ENCODE measurements around the gene TIGD6.
"Not testable (repeated sequence)": the region's sequence is repeated elsewhere in the genome, so short reads cannot be mapped to it uniquely, and the experiment has no call there.

TIGD6 gene

GRCh38 chr5:149948993-149949392, 51.5 kb downstream of the TIGD6 start:
- Histone ChIP-seq H3K36me3 (ENCODE audit: control insufficient read depth in 1 of 2, insufficient read depth in 2 of 2, low read depth in 1 of 2, low read length in 2 of 2) (no peaks in the 10 kb centered on the region), H3K4me3 (ENCODE audit: insufficient read depth in 1 of 2, low read depth in 1 of 2, low read length in 2 of 2) (no peak overlapping the region), H3K27me3 (ENCODE audit: control insufficient read depth in 1 of 2, insufficient read depth in 1 of 2, low read length in 2 of 2) (peaks cover 0 to 39% of the 10 kb centered on the region in 2 experiments), H2BK12ac (ENCODE audit: low read length in 2 of 2) (no peak overlapping the region), H4K8ac (ENCODE audit: low read length) (no peak overlapping the region), H3K4ac (ENCODE audit: low read depth in 1 of 2, low read length in 2 of 2) (no peak overlapping the region), H3K4me2 (ENCODE audit: low read length, poor library complexity, severe bottlenecking) (no peak overlapping the region), H3K9ac (ENCODE audit: low read length) (no peak overlapping the region), H2AK5ac (ENCODE audit: low read length, severe bottlenecking) (no peak overlapping the region), H3K79me1 (replicated peaks; ENCODE audit: low read length, poor library complexity, severe bottlenecking) (no peaks in the 10 kb centered on the region), H3K27ac (ENCODE audit: low read length, poor library complexity, severe bottlenecking) (no peak overlapping the region), H4K91ac (ENCODE audit: low read length) (no peak overlapping the region), H2BK15ac (ENCODE audit: low read depth, poor library complexity, severe bottlenecking) (no peak overlapping the region), H2BK5ac (ENCODE audit: low read depth, low read length, poor library complexity, severe bottlenecking) (no peak overlapping the region), H3K9me3 (ENCODE audit: control insufficient read depth, low read length) (no peaks in the 10 kb centered on the region), H3K14ac (ENCODE audit: low read length in 2 of 2) (no peak overlapping the region), H2BK120ac (ENCODE audit: low read depth, low read length) (no peak overlapping the region), H2AFZ (ENCODE audit: low read depth, low read length) (no peak overlapping the region), H3K18ac (ENCODE audit: low read depth in 1 of 2, low read length in 2 of 2) (no peak overlapping the region), H3K4me1 (ENCODE audit: control insufficient read depth, insufficient read depth, low read depth, low read length) (no peaks in the 10 kb centered on the region), H3K23ac (ENCODE audit: low read length in 2 of 2) (no peak overlapping the region)
- 95% methylated on average over 3 of the region's 5 CpGs for WGBS
- DNase-seq, result no peak

GRCh38 chr5:149946118-149946517, 54.3 kb downstream of the TIGD6 start:
- Histone ChIP-seq H3K79me1 (replicated peaks; ENCODE audit: low read length, poor library complexity, severe bottlenecking) (no peaks in the 10 kb centered on the region), H3K36me3 (ENCODE audit: control insufficient read depth in 1 of 2, insufficient read depth in 2 of 2, low read depth in 1 of 2, low read length in 2 of 2) (no peaks in the 10 kb centered on the region), H4K8ac (ENCODE audit: low read length) (no peak overlapping the region), H3K9ac (ENCODE audit: low read length) (no peak overlapping the region), H3K9me3 (ENCODE audit: control insufficient read depth, low read length) (no peaks in the 10 kb centered on the region), H2BK5ac (ENCODE audit: low read depth, low read length, poor library complexity, severe bottlenecking) (no peak overlapping the region), H2BK12ac (ENCODE audit: low read length in 2 of 2) (no peak overlapping the region), H3K14ac (ENCODE audit: low read length in 2 of 2) (no peak overlapping the region), H4K91ac (ENCODE audit: low read length) (no peak overlapping the region), H3K18ac (ENCODE audit: low read depth in 1 of 2, low read length in 2 of 2) (no peak overlapping the region), H2BK120ac (ENCODE audit: low read depth, low read length) (no peak overlapping the region), H3K27me3 (ENCODE audit: control insufficient read depth in 1 of 2, insufficient read depth in 1 of 2, low read length in 2 of 2) (peaks cover 0 to 50% of the 10 kb centered on the region in 2 experiments), H2BK15ac (ENCODE audit: low read depth, poor library complexity, severe bottlenecking) (no peak overlapping the region), H3K4ac (ENCODE audit: low read depth in 1 of 2, low read length in 2 of 2) (no peak overlapping the region), H2AK5ac (ENCODE audit: low read length, severe bottlenecking) (no peak overlapping the region), H3K4me2 (ENCODE audit: low read length, poor library complexity, severe bottlenecking) (no peak overlapping the region), H3K4me3 (ENCODE audit: insufficient read depth in 1 of 2, low read depth in 1 of 2, low read length in 2 of 2) (no peak overlapping the region), H3K27ac (ENCODE audit: low read length, poor library complexity, severe bottlenecking) (no peak overlapping the region), H3K4me1 (ENCODE audit: control insufficient read depth, insufficient read depth, low read depth, low read length) (peaks cover 1% of the 10 kb centered on the region), H2AFZ (ENCODE audit: low read depth, low read length) (no peak overlapping the region), H3K23ac (ENCODE audit: low read length in 2 of 2) (no peak overlapping the region)
- DNase-seq, result no peak
- WGBS, result 63% methylated on average over 2 of the region's 3 CpGs

GRCh38 chr5:149944666-149945065, 55.8 kb downstream of the TIGD6 start, which contains the start of gene PDE6A:
TSS of gene PDE6A (minus strand) at chr5:149944793. CDS start at chr5:149944673, 120 bp downstream.
- Histone ChIP-seq H4K8ac (ENCODE audit: low read length) (no peak within 1 kb of the TSS), H3K36me3 (ENCODE audit: control insufficient read depth in 1 of 2, insufficient read depth in 2 of 2, low read depth in 1 of 2, low read length in 2 of 2) (no peaks in the 10 kb centered on the region), H2AK5ac (ENCODE audit: low read length, severe bottlenecking) (no peak within 1 kb of the TSS), H3K18ac (ENCODE audit: low read depth in 1 of 2, low read length in 2 of 2) (no peak within 1 kb of the TSS), H3K23ac (ENCODE audit: low read length in 2 of 2) (no peak within 1 kb of the TSS), H3K4ac (ENCODE audit: low read depth in 1 of 2, low read length in 2 of 2) (no peak within 1 kb of the TSS), H3K14ac (ENCODE audit: low read length in 2 of 2) (peak within 1 kb of the TSS in 1 of 2 experiments; percentile 18), H2BK12ac (ENCODE audit: low read length in 2 of 2) (no peak within 1 kb of the TSS), H2BK5ac (ENCODE audit: low read depth, low read length, poor library complexity, severe bottlenecking) (no peak within 1 kb of the TSS), H2AFZ (ENCODE audit: low read depth, low read length) (no peak within 1 kb of the TSS), H3K27ac (ENCODE audit: low read length, poor library complexity, severe bottlenecking) (no peak within 1 kb of the TSS), H2BK15ac (ENCODE audit: low read depth, poor library complexity, severe bottlenecking) (peak within 1 kb of the TSS; percentile 52), H4K91ac (ENCODE audit: low read length) (no peak within 1 kb of the TSS), H3K9ac (ENCODE audit: low read length) (no peak within 1 kb of the TSS), H3K4me3 (ENCODE audit: insufficient read depth in 1 of 2, low read depth in 1 of 2, low read length in 2 of 2) (no peak within 1 kb of the TSS), H3K4me2 (ENCODE audit: low read length, poor library complexity, severe bottlenecking) (no peak within 1 kb of the TSS), H3K9me3 (ENCODE audit: control insufficient read depth, low read length) (no peaks in the 10 kb centered on the region), H3K79me1 (replicated peaks; ENCODE audit: low read length, poor library complexity, severe bottlenecking) (no peaks in the 10 kb centered on the region), H3K4me1 (ENCODE audit: control insufficient read depth, insufficient read depth, low read depth, low read length) (peaks cover 1% of the 10 kb centered on the region), H2BK120ac (ENCODE audit: low read depth, low read length) (no peak within 1 kb of the TSS), H3K27me3 (ENCODE audit: control insufficient read depth in 1 of 2, insufficient read depth in 1 of 2, low read length in 2 of 2) (peaks cover 0 to 46% of the 10 kb centered on the region in 2 experiments)
- WGBS, result 98% methylated on average over 2 of the region's 2 CpGs
- DNase-seq, result no peak

- not testable (repeated sequence) for H3K18ac ChIP-seq (ENCODE audit: low read depth in 1 of 2, low read length in 2 of 2); H3K36me3 ChIP-seq (ENCODE audit: control insufficient read depth in 1 of 2, insufficient read depth in 2 of 2, low read depth in 1 of 2, low read length in 2 of 2); H2AK5ac ChIP-seq (ENCODE audit: low read length, severe bottlenecking); H2BK12ac ChIP-seq (ENCODE audit: low read length in 2 of 2); H2AFZ ChIP-seq (ENCODE audit: low read depth, low read length); H2BK5ac ChIP-seq (ENCODE audit: low read depth, low read length, poor library complexity, severe bottlenecking); H3K9me3 ChIP-seq (ENCODE audit: control insufficient read depth, low read length); H3K4me1 ChIP-seq (ENCODE audit: control insufficient read depth, insufficient read depth, low read depth, low read length); H3K4me2 ChIP-seq (ENCODE audit: low read length, poor library complexity, severe bottlenecking); H3K27ac ChIP-seq (ENCODE audit: low read length, poor library complexity, severe bottlenecking); H3K23ac ChIP-seq (ENCODE audit: low read length in 2 of 2); H3K9ac ChIP-seq (ENCODE audit: low read length); H2BK120ac ChIP-seq (ENCODE audit: low read depth, low read length); DNase-seq; H3K79me1 ChIP-seq (replicated peaks; ENCODE audit: low read length, poor library complexity, severe bottlenecking); H3K4me3 ChIP-seq (ENCODE audit: insufficient read depth in 1 of 2, low read depth in 1 of 2, low read length in 2 of 2); H3K4ac ChIP-seq (ENCODE audit: low read depth in 1 of 2, low read length in 2 of 2); H2BK15ac ChIP-seq (ENCODE audit: low read depth, poor library complexity, severe bottlenecking); H3K14ac ChIP-seq (ENCODE audit: low read length in 2 of 2)
- WGBS, result 92% methylated on average over 5 of the region's 6 CpGs
- Histone ChIP-seq H3K27me3 (ENCODE audit: control insufficient read depth in 1 of 2, insufficient read depth in 1 of 2, low read length in 2 of 2) (peaks cover 0 to 34% of the 10 kb centered on the region in 2 experiments), H4K91ac (ENCODE audit: low read length) (peak overlapping the region; percentile 45), H4K8ac (ENCODE audit: low read length) (peak overlapping the region; percentile 9)
Observed at GRCh38 chr5:149943177-149943949, 57.1 kb downstream of the TIGD6 start.
